ENCODE data around the gene GLDN. TPM values are rescaled to one million over a fixed set of nuclear protein-coding genes. Genes with fewer than 3 reads are reported as not detected.
A peak's percentile ranks its signal among the peaks of the same experiment; 100 is the strongest.

GLDN gene
- total RNA-seq, 4 donors from 2014 or later = 68.6 to 85.4 (median 79.3) TPM

GRCh38 chr15:51303462-51303980 lies 37.9 kb upstream of the GLDN start:
- DNase-seq (ENCODE audit: low spot score in 2 of 2) = no peak
- peaks cover 0 to 8% (median 0%) of the 10 kb centered on the region in 4 donors for H3K4me1 ChIP-seq
- TF ChIP-seq EP300 (IDR thresholded peaks at IDR 0.05) (no peak), POLR2A (IDR thresholded peaks at IDR 0.05) (no peak), CTCF (IDR thresholded peaks at IDR 0.05) (no peak)
- H3K27ac ChIP-seq = no peak overlapping the region
- no peaks in the 10 kb centered on the region for H3K9me3 ChIP-seq
- no peaks in the 10 kb centered on the region for H3K27me3 ChIP-seq
- WGBS, 2 donors = 69 to 78% methylated on average over 2 of the region's 2 CpGs
- no peak overlapping the region for H3K4me3 ChIP-seq
- H3K36me3 ChIP-seq = no peaks in the 10 kb centered on the region

DNA sequence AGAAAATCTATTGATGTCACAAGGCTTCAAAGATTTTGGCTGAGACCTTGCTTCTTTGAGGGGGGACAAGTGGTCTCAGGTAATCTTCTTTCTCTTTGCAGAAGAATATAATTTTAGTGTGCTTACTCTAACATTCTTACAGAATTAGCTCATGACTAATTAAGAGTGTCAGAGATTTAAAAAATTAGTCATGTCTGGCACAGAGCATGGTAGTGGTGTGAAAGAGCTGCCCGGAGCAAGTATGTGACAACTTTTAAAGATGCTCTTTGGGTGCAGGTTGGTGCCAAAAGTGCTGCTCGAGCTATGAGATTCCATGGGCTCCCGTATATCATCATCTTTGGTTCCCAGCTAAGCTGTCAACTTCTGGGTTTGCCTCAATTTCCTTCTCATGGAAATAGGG lies 34.1 kb upstream of the GLDN start:
- DNase-seq (ENCODE audit: low spot score in 2 of 2) = no peak
- H3K27ac ChIP-seq = no peak overlapping the region
- 83 to 95% methylated on average over 3 of the region's 3 CpGs for WGBS, 2 donors

GRCh38 chr15:51307811-51308210 lies 33.6 kb upstream of the GLDN start:
- DNase-seq (ENCODE audit: low spot score in 2 of 2) = peak in 1 of 2 donors; percentile 29
- H3K27ac ChIP-seq = no peak overlapping the region
- no peaks in the 10 kb centered on the region for H3K36me3 ChIP-seq
- no peaks in the 10 kb centered on the region for H3K27me3 ChIP-seq
- no peaks in the 10 kb centered on the region for H3K9me3 ChIP-seq
- H3K4me1 ChIP-seq = peaks cover 0 to 23% (median 3%) of the 10 kb centered on the region in 4 donors
- TF ChIP-seq EP300 (IDR thresholded peaks at IDR 0.05) = peak in 1 of 2 donors; percentile 11
- no peak for TF ChIP-seq POLR2A (IDR thresholded peaks at IDR 0.05)
- no peak overlapping the region for H3K4me3 ChIP-seq
- 85 to 86% methylated on average over 3 of the region's 3 CpGs for WGBS, 2 donors

More for the DNA sequence above, 34.1 kb upstream of the GLDN start:
- Histone ChIP-seq H3K36me3 (no peaks in the 10 kb centered on the region), H3K9me3 (no peaks in the 10 kb centered on the region), H3K27me3 (no peaks in the 10 kb centered on the region), H3K4me3 (no peak overlapping the region), H3K4me1 (peaks cover 0 to 18% (median 2%) of the 10 kb centered on the region in 4 donors)
- no peak for TF ChIP-seq EP300 (IDR thresholded peaks at IDR 0.05)
- TF ChIP-seq CTCF (IDR thresholded peaks at IDR 0.05) = no peak
- no peak for TF ChIP-seq POLR2A (IDR thresholded peaks at IDR 0.05)

- Histone ChIP-seq H3K36me3 (no peaks in the 10 kb centered on the region), H3K4me1 (peaks cover 0 to 38% (median 3%) of the 10 kb centered on the region in 4 donors), H3K27ac (peak overlapping the region in 2 of 4 donors; percentile 39 to 61), H3K9me3 (no peaks in the 10 kb centered on the region), H3K27me3 (no peaks in the 10 kb centered on the region), H3K4me3 (no peak overlapping the region)
- WGBS, 2 donors = 54 to 63% methylated on average over 2 of the region's 2 CpGs
- peak in 1 of 2 donors; percentile 40 for TF ChIP-seq EP300 (IDR thresholded peaks at IDR 0.05)
- TF ChIP-seq CTCF (IDR thresholded peaks at IDR 0.05) = no peak
- DNase-seq (ENCODE audit: low spot score in 2 of 2) = peak in 1 of 2 donors; percentile 38
Measured at GRCh38 chr15:51310064-51310463, 31.4 kb upstream of the GLDN start.

GRCh38 chr15:51311510-51311909 lies 29.9 kb upstream of the GLDN start:
- WGBS, 2 donors = 67 to 69% methylated on average over 2 of the region's 2 CpGs
- H3K9me3 ChIP-seq = no peaks in the 10 kb centered on the region
- H3K4me1 ChIP-seq = peaks cover 0 to 40% (median 3%) of the 10 kb centered on the region in 4 donors
- no peak for DNase-seq (ENCODE audit: low spot score in 2 of 2)
- H3K27me3 ChIP-seq = no peaks in the 10 kb centered on the region
- H3K4me3 ChIP-seq = no peak overlapping the region
- H3K27ac ChIP-seq = no peak overlapping the region
- H3K36me3 ChIP-seq = no peaks in the 10 kb centered on the region
- TF ChIP-seq CTCF (IDR thresholded peaks at IDR 0.05) (no peak), POLR2A (IDR thresholded peaks at IDR 0.05) (no peak), EP300 (IDR thresholded peaks at IDR 0.05) (no peak)

Measured in tibial nerve (tissue), 4 donors.